Heart left ventricle (tissue), 13 donors: Measurements from ENCODE around the gene ZFP36L1.

Experiments
- CTCF ChIP-seq, 12 donors: fragments of 200-600 bp; sonication (generic) in 4 of 12; IDR thresholded peaks; one replicate each; pipeline versions ENCODE4 v1.5.0 to v1.8.0; 2018 to 2022; ENCODE audit warnings: antibody characterized with exemption in 12 of 12, mild to moderate bottlenecking in 5 of 12
- POLR2A ChIP-seq, 2 donors: fragments of 450-650 bp; IDR thresholded peaks; one replicate each; pipeline ENCODE4 v1.6.1; 2017; ENCODE audit warnings: antibody characterized with exemption in 2 of 2, mild to moderate bottlenecking in 2 of 2, moderate library complexity in 2 of 2
- donor health status: ischemic (EF 13 %, LVEDD 7.1; RV severe dilation, severe dysfunction).
- donor health status: DM: no; HTN: yes; CAD: no.
- donor health status: DM: no; HTN: no; CAD: no.
- donor health status: ischemic (EF 25% LVEDD 6.9; RV normal size, moderate dysfunction).
- donor health status: ischemic (EF 25% LVEDD 5.7; RV mildly dilated, moderate dysfunction).
- donor health status: ischemic (EF 35%, LVEDD 5.7; RV mildly dilated, moderate dysfunction).
- donor health status: nonischemic (EF 11% LVEDD 7.7; RV severe dilation, severe dysfunction).
- donor health status: DM: yes; HTN: yes; CAD: no.
- donor health status: PGD.
- donor health status: ischemic (EF 29% LVEDD 5.4; RV normal size, mild dysfunction).
- donor health status: nonischemic (EF 23%, LVEDD 6.1; RV moderate dilation, normal function).

GRCh38 chr14:68820536-68820935, 27.7 kb upstream of the ZFP36L1 start:
- TF ChIP-seq CTCF (IDR thresholded peaks at IDR 0.05): no peak
- no peak for TF ChIP-seq POLR2A (IDR thresholded peaks at IDR 0.05)
